Glomerular endothelial cell (primary cell): Measurements from ENCODE around the gene RADIL. TPM values are rescaled to one million over a fixed set of nuclear protein-coding genes. Genes with fewer than 3 reads are reported as not detected.

Experiments used
- DNase-seq: peaks from one replicate; pipeline ENCODE4 v3.0.0-alpha.2; 2011; ENCODE audit warnings: low read depth, low spot score; ENCODE audit errors: extremely low read depth
- total RNA-seq: library from RNA; depleted of rRNA; stranded (reverse); fragments of >200 nt; gene quantifications from 2 replicates; pipeline ENCODE4 v1.2.3, GENCODE V29; 2015

Gene RADIL
- total RNA-seq, 1 donor from 2014 or later, result 3.4 TPM

DNA sequence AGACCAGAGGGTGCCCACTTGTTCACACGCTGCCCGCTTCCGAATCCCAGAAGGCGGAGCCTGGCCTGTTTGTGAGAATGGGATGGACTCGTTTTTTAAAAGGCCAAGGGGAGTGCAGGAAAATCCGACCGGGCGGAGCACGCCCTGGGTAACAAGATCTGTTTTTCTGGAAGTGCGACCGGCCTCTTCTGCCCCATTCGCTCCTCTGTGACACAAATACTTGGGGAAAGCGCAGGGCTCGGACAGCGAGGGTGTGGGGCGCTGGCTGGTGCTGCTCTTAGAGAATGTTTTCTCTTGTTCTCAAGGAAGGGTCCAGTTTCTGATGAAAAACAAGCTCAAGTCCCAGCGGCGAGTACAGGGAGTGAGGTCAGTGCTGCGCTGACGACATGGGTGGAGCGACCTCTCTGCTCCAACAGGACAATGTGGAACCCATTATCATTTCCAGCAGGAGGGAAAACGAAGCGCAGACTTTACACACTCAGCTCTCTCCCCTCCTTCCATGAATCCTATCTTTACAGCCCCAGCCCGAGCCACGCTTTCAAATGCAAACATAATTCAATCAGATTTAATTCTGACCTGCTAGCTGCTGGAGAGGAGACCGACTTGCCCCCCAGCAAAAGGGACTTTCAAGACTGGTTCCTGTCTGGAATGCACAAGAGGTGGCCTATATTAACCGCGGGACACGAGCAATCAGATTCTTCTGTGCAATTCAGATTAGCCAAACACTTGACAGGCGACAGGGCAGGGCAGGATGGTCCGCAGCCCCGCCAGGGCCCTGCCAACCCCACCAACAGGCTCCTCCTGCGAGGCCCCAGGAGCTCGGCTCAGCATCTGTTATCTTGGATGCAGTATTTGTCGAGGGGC, 1.1 kb downstream of the RADIL start:
- no peak for DNase-seq

GRCh38 chr7:4880218-4880617, 3.3 kb downstream of the RADIL start:
- DNase-seq, result no peak

DNA sequence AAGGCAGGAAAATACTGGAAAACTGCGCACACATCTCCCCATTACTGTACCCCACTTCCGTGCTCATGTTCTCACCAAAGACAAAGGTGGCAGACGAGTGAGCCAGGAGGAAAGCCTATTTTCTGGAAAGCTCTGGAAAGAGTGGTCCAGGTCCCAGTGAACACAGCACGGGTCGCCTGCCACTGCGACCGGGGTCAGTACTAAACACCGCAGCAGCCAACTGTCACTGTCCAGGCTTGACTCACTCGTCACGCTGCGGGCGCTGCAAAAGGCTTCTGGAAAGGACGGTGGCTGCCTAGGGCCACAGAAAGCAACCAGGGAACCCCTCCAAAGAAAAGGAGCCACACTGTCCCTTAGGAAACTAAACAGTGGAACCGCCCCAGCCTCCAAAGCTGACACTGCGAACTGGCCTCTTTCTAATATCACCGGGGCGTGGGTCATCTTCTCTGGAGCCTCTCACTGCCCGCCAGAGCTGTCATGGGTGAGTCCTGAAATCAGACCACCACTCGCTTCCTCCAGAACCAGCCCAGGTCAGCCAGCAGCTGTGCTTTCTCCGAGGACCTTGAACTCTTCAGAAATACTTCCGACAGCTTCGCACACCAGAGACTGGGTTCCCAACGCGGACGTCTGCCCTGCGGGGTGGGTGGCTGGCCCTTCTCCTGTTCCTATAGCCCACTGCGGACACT, 4.0 kb downstream of the RADIL start:
- no peak for DNase-seq

DNA sequence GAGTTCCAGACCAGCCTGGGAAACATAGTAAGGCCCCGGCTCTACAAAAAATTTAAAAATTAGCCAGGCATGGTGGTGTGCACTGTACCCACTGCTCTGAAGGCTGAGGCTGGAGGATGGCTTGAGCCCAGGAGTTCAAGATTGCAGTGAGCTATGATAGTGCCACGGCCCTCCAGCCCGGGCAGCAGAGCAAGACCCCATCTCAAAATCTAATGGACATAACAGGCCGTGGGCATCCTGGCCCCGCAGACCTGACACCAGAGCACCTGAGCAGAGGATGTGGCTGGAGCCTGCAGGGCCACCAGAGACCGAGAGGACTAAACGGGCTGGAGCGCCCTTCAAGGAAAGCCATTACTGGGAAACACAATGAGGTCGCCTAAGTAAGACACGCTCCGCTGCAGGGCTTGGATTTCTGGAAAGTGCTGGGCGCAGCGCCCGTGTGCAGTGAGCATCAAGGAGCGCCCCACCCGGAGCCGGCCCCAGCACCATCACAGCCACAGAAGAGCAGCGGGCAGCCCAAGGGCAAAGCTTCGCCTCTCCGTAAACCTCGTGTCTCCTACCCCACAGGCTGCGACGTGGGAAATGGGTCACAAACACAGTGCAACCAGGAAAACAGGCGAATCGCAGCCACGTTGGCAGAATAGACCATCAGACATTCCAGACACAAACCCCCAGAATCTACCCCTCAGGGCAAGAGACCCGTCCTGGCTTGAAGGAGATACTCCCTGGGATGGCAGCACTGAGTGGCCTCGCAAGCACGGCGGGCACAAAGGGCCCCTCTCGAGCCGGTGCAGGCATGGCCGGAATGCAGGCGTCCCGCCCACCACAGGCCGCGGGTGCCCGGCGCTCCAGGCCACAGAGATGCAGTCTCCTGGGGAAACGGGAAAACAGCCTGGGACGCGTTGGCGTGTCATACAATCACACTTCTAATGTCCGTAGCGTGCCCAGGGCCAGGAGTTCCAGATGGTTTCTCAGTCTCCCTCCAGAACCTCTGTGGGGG, 4.9 kb downstream of the RADIL start:
- no peak for DNase-seq

- no peak for DNase-seq
Observed at GRCh38 chr7:4876586-4876985, 6.9 kb downstream of the RADIL start.

GRCh38 chr7:4875391-4875790, 8.1 kb downstream of the RADIL start:
- DNase-seq, result no peak

DNA sequence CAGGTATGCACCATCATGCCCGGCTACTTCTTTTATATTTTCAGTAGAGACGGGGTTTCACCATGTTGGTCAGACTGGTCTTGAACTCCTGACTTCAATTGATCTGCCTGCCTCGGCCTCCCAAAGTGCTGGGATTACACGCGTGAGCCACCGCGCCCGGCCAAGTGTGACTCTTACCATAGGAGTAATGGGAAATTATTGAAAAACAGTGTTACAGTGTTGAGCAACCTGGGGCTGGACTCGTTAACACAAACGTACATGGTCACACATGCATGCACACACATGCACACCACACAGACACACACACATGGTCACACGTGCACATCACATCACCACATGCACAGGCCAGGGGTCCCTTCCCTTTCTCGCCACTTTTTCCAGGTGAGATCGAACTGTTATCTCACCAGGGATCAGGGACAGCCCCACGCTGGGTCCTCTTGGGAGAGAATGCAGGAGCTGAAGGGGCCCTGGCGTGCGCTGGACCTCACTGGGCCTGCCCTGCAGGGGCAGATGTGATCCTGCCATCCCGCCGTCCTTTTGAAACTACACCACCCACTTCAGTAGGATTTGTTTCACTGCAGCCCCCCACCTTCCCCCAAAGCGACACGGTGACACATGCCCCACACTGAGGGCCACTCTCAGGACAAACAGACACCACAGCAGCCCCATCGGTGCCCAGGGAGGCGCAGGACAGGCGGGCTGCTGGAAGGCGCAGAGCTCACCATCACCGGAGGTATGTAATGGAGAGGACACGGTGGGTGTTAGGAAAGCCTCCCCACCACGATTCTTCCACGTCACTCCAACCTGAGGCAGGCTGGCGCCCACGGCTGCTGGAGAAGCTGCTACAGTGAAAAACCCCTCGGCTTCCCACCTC, 10.2 kb downstream of the RADIL start:
- DNase-seq, result no peak

DNA sequence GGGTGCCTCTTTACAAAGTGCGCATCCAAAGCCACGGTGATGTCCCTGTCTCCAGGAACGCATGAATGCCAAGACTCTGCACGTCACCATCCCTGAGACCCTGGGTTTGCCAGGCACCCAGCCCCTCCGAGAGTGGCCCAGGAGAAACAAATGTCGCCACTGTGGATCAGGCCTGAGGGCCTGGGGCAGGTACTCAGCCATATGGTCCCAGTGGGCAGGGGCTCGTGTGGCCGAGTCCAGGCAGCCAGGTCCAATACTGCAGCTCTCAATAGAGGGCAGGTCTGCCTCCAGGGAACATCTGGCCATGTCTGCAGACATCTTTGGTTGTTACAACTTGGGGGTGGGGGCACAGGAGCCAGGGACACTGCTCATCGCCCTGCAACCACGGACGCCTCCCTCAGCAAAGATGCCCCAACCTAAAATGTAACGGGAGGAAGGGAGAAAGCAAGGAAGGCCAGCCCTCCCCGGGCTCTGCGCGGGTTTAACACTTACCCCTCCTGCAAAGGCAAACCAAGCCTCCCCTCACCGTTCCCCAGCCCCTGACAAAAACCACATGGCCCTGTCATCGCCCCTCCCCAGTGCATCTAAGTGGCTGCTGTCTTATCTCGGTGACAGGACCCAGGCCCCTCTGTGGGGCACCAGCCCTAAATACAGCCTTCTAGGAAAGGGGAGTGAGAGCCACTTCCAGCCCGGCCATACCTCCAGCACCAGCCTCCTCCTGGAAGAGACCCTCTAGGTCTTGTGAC, 11.4 kb downstream of the RADIL start:
- no peak for DNase-seq

DNA sequence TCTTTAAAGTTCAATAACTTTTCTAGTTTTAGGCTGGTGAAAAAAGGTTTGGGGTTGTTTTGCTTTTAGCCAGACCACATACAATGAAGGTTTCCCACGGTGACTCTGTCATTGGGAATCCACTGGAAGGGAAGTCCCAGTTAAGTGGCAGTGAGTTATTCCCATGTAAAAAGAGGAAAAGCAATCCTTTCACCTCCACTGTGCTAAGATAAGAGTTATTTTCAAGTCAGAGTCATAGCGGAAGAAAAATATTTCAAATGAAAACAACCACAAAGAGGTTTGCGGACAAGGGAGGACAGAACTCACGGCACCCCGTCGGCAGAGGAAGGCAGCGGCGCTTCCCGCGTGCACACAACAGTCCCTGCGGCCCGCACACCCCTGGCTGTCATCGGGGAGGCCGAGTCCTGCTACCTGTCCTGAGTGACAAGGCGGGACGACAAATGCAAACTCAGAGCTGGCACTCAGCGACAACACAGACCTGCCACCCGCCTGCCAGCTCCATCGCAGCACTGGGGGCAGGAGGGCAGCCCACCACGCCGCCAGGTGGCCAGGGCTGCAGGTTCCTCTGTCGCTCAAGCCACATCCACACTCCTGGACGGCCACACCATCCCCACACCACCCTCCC, 12.3 kb downstream of the RADIL start:
- no peak for DNase-seq

DNA sequence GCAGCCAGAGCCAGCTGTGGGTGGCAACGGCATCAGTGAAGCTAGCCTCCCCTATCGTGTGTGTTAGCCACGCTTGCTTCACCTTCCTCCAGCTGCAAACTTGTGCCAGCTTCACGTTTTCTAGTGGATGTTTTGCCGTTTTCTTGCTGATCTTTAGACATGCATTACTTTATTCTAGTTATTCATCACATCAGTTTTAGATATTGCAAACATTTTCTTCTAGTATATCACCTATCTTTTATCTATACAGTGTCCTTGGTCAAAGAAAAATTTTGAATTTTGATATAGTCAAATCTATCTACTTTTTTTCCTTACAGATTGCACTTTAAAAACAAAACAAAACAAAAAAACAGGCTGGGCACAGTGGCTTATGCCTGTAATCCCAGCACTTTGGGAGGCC, 15.0 kb downstream of the RADIL start:
- no peak for DNase-seq

DNA sequence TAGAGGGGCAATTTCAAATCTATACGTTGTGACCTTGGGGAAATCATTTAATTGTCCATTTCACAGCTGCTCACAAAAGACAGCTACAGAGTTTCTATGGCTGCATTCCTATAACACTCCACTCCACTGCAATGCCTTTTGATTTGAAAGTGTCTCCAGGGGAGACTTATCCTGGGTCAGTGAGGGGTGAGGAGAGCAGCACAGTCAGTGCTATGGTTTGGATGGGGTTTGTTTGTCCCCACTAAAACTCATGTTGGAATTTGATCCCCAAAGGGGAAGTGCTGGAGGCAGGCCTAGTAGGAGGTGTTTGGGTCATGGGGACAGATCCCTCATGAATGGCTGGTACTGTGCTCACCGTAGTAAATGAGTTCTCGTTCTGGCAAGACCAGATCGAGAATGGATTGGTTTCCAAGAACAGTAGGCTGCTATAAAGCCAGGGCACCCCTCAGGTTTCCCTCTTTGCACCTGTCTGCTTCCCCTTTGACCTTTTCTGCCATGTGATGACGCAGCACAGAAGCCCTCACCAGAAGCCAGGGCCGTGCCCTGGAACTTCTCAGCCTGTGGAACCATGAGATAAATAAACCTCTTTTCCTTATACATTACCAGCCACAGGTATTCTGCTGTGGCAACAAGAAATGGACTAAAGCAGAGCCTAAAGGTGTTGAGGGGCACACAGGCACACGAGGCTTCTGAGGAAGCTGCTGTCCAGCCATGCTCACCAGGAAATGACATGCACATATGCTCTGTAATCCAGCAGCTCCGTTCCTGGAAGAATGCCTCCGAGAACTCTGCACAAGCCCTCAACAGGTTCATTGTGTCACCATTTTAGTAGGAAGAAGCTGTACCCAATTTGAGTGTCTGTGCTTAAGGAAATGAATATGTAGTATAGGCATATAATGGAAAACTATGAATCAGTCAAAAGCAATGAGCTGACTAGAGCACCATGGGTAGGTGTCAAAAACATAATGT, 16.7 kb downstream of the RADIL start:
- DNase-seq, result no peak

DNA sequence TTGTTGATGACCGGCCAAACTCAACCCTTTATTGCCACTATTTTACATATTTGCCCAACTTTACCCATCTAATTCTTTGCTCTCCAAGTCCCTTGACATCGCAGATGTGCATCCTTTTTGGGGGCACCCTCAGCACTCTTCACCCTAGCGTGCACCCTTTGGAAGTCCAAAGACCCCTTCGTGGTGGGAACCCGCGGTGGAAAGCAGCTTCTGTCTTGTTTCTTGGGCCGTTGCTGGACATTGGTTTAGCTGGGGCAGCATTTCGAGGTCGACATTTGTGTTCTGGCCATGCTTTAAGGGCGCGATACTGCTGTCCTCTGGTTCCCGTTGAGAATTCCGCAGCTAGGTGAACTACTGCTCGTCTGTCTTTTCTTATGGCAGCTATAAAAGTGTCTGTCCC, 21.4 kb downstream of the RADIL start:
- no peak for DNase-seq

DNA sequence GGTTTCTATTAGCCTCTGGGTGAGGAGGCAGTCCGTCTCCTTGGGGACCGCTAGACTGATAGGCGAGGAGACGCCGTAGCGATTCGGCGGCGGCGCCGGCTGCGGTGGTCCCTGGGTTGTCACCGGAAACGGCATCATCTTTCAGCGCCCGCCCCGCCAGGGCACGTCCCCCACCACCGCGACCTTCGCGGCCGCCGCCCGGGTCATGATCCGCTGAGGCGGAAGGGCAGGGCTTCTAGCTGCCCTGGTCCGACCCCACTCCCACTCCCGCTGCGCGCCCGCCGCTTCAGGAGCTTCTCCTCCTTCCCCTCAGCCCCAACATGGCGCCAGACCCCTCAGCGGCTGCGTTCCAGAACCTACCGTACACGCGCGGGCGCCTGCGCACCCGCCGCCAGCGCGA, 21.8 kb downstream of the RADIL start, which contains the start of gene PAPOLB:
Gene PAPOLB (minus strand): TSS at position 358 of the 400 bp plus-strand sequence. CDS start 220 bp downstream, at position 138.
- no peak for DNase-seq

DNA sequence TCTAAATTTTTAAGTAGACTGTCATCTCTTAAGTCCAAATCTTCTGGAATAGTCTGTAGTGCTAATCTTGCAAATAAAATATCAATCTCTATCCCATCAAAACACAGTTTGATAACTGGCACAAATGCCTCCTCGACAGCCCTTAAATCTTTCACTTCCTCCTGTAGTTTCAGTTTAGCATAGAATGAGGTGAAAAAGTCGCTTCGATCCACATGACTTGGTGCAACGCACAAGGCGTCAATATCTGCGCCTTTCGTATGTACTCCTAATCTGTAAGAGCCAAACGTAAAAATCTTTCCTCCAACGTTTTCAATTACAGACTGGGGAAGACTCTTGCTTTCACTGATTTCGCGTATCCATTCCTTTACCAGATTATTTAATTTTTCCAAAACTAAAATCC, 22.3 kb downstream of the RADIL start:
- no peak for DNase-seq

DNA sequence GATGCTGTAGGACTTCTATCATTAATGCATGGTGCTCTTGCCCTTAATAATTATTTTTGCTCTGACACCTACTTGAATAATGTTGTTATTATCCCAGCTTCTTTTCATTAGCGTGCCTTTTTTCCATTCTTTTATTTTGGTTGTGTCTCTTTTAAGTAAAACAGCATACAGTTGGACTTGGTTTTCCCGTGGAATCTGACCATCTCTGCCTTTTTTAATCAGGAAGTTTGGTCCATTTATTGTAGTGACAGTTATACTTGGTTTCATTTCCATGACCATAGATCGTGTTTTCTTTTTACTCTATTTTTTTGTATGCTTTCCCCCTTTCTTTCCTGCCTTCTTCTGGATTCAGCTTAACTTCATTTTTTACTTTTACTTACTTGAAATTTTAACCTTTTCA, 26.3 kb downstream of the RADIL start:
- DNase-seq, result no peak

- no peak for DNase-seq
Observed at GRCh38 chr7:4856336-4857057, 27.0 kb downstream of the RADIL start.

- DNase-seq, result no peak
Observed at GRCh38 chr7:4854916-4855315, 28.6 kb downstream of the RADIL start.
